Liver (tissue), 3 donors: Measurements from ENCODE around the gene CCBE1.

ENCODE experiments used
- ATF3 ChIP-seq: IDR thresholded peaks from 2 replicates; pipeline ENCODE4 v1.6.1; 2016; ENCODE audit warnings: antibody characterized with exemption
- CTCF ChIP-seq: fragments of 150-350 bp; IDR thresholded peaks from 2 replicates; pipeline ENCODE4 v1.5.1; 2017; ENCODE audit warnings: improper control_type of control experiment, low read depth, low read length; ENCODE audit not compliant: missing input control
- EGR1 ChIP-seq, 2 donors: IDR thresholded peaks; 2 replicates each; pipeline ENCODE4 v1.6.1; 2016 to 2018; ENCODE audit warnings: antibody characterized with exemption in 2 of 2, low read depth in 2 of 2
- FOXA1 ChIP-seq: IDR thresholded peaks from 2 replicates; pipeline ENCODE4 v1.6.1; 2016; ENCODE audit warnings: antibody characterized with exemption
- GABPA ChIP-seq, 2 donors: IDR thresholded peaks in 1 of 2; conservative IDR thresholded peaks in 1 of 2; 2 replicates each; pipeline ENCODE4 v1.6.1; 2016; ENCODE audit warnings: antibody characterized with exemption in 2 of 2, mild to moderate bottlenecking in 1 of 2, moderate library complexity in 1 of 2
- HNF4G ChIP-seq: IDR thresholded peaks from 2 replicates; pipeline ENCODE4 v1.6.1; 2016; ENCODE audit warnings: antibody characterized with exemption
- JUND ChIP-seq, 2 donors: IDR thresholded peaks; 2 replicates each; pipeline ENCODE4 v1.6.1; 2016; ENCODE audit warnings: antibody characterized with exemption in 2 of 2
- NR2F2 ChIP-seq: IDR thresholded peaks from 2 replicates; pipeline ENCODE4 v1.6.1; 2016; ENCODE audit warnings: antibody characterized with exemption
- RAD21 ChIP-seq, 2 donors: IDR thresholded peaks; 2 replicates each; pipeline ENCODE4 v1.6.1; 2016; ENCODE audit warnings: antibody characterized with exemption in 2 of 2, mild to moderate bottlenecking in 2 of 2
- REST ChIP-seq: IDR thresholded peaks from 2 replicates; pipeline ENCODE4 v1.6.1; 2016; ENCODE audit warnings: antibody characterized with exemption, mild to moderate bottlenecking
- RXRA ChIP-seq, 2 donors: IDR thresholded peaks; 2 replicates each; pipeline ENCODE4 v1.6.1; 2017 to 2018; ENCODE audit warnings: antibody characterized with exemption in 2 of 2, mild to moderate bottlenecking in 1 of 2
- TAF1 ChIP-seq: conservative IDR thresholded peaks from 2 replicates; pipeline ENCODE4 v1.6.1; 2016; ENCODE audit warnings: antibody characterized with exemption, mild to moderate bottlenecking
- ZBTB33 ChIP-seq: IDR thresholded peaks from 2 replicates; pipeline ENCODE4 v1.6.1; 2016; ENCODE audit warnings: antibody characterized with exemption
- donor health status: healthy.
- donor health status: healthy.

- TF ChIP-seq ZBTB33, result no peak
- no peak for TF ChIP-seq CTCF
- TF ChIP-seq REST, result no peak
- no peak for TF ChIP-seq HNF4G
- no peak for TF ChIP-seq TAF1
- no peak for TF ChIP-seq RAD21 (IDR thresholded peaks at IDR 0.05)
- no peak for TF ChIP-seq EGR1 (IDR thresholded peaks at IDR 0.05; ENCODE audit: low read depth in 2 of 2)
- no peak for TF ChIP-seq ATF3
- no peak for TF ChIP-seq FOXA1
- no peak for TF ChIP-seq RXRA (IDR thresholded peaks at IDR 0.05)
- TF ChIP-seq JUND (IDR thresholded peaks at IDR 0.05), result no peak
- no peak for TF ChIP-seq NR2F2
- TF ChIP-seq GABPA (IDR thresholded peaks at IDR 0.05 in 1 of 2, conservative IDR thresholded peaks at IDR 0.05 in 1 of 2), result no peak
Measured at GRCh38 chr18:59728816-59729215, 31.6 kb upstream of the CCBE1 start.
